ENCODE results near the gene HCFC1. TPM values are rescaled to one million over a fixed set of nuclear protein-coding genes. Genes with fewer than 3 reads are reported as not detected.

The HCFC1 gene
- total RNA-seq, 2 experiments from 2014 or later: 90.4 to 93.0 TPM

- Mint-ChIP-seq H3K4me3 (no peak overlapping the region), H3K4me1 (ENCODE audit: low read depth) (no peaks in the 10 kb centered on the region), H3K27me3 (no peaks in the 10 kb centered on the region), H3K36me3 (peaks cover 17% of the 10 kb centered on the region), H3K27ac (no peak overlapping the region), H3K9me3 (no peaks in the 10 kb centered on the region)
- intact Hi-C loops (cut with micrococcal nuclease): no loop called here
- CTCF ChIA-PET: interaction anchor here (1.3 kb wide), 1 partner anchor 9 kb away, joined by 5 read pairs; no protein-coding TSS in a partner anchor
- no peak for DNase-seq
- POLR2A ChIA-PET: no interaction called here
Observed at GRCh38 chrX:153913211-153913610, 58.4 kb downstream of the HCFC1 start.

GRCh38 chrX:153911798-153912197 lies 59.8 kb downstream of the HCFC1 start:
- H3K4me3 Mint-ChIP-seq: no peak overlapping the region
- peaks cover 10% of the 10 kb centered on the region for H3K36me3 Mint-ChIP-seq
- no peak for DNase-seq
- CTCF ChIA-PET: interaction anchor here (0.7 to 1.4 kb wide), 3 partner anchors 11 to 35 kb away, joined by 3 to 7 read pairs (median 5); no protein-coding TSS in a partner anchor
- H3K9me3 Mint-ChIP-seq: no peaks in the 10 kb centered on the region
- no peak overlapping the region for H3K27ac Mint-ChIP-seq
- POLR2A ChIA-PET: interaction anchor here (2.0 kb wide), 1 partner anchor 9 kb away, joined by 8 read pairs; no protein-coding TSS in a partner anchor
- no peaks in the 10 kb centered on the region for H3K27me3 Mint-ChIP-seq
- H3K4me1 Mint-ChIP-seq (ENCODE audit: low read depth): no peaks in the 10 kb centered on the region
- intact Hi-C loops (cut with micrococcal nuclease): no loop called here

DNA sequence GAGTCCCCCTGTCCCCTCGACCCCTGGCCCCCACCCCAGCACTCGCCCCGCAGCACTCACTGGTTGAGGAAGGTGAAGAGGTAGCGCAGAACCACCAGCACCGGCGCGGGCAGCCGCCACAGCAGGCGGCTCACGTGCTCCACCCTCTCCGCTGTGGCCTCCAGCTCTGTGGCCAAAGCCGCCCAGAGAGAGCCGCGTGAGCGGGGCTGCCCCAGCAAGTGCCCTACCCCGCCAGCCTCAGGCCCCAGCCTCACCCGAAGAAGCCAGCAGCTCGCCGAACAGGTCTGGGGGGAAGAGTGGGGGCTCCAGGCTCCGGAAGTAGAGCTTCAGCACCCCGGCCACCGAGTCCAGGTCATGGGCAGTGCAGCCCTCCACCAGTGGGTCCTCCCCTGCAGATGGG lies 61.2 kb downstream of the HCFC1 start:
- no peaks in the 10 kb centered on the region for H3K27me3 Mint-ChIP-seq
- no peak for DNase-seq
- no peak overlapping the region for H3K27ac Mint-ChIP-seq
- ChIA-PET POLR2A (interaction anchor here (0.7 kb wide), 1 partner anchor 116 kb away, joined by 4 read pairs; the partner anchor contains the start of genes IDH3G and SSR4), CTCF (interaction anchor here (1.0 to 1.4 kb wide), 2 partner anchors 10 to 12 kb away, joined by 4 to 7 read pairs; no protein-coding TSS in a partner anchor)
- H3K4me3 Mint-ChIP-seq: no peak overlapping the region
- intact Hi-C loops (cut with micrococcal nuclease): no loop called here
- peaks cover 3% of the 10 kb centered on the region for H3K36me3 Mint-ChIP-seq
- H3K9me3 Mint-ChIP-seq: no peaks in the 10 kb centered on the region
- peaks cover 6% of the 10 kb centered on the region for H3K4me1 Mint-ChIP-seq (ENCODE audit: low read depth)

GRCh38 chrX:153909980-153910360 lies 61.6 kb downstream of the HCFC1 start:
- H3K36me3 Mint-ChIP-seq: peaks cover 3% of the 10 kb centered on the region
- H3K4me3 Mint-ChIP-seq: no peak overlapping the region
- intact Hi-C loops (cut with micrococcal nuclease): no loop called here
- H3K27ac Mint-ChIP-seq: no peak overlapping the region
- no peaks in the 10 kb centered on the region for H3K9me3 Mint-ChIP-seq
- ChIA-PET POLR2A (no interaction called here), CTCF (no interaction called here)
- no peaks in the 10 kb centered on the region for H3K27me3 Mint-ChIP-seq
- DNase-seq: no peak
- peaks cover 6% of the 10 kb centered on the region for H3K4me1 Mint-ChIP-seq (ENCODE audit: low read depth)

- Mint-ChIP-seq H3K4me3 (no peak overlapping the region), H3K4me1 (ENCODE audit: low read depth) (peaks cover 9% of the 10 kb centered on the region), H3K9me3 (no peaks in the 10 kb centered on the region), H3K27ac (no peak overlapping the region), H3K36me3 (peaks cover 3% of the 10 kb centered on the region), H3K27me3 (no peaks in the 10 kb centered on the region)
- CTCF ChIA-PET: no interaction called here
- no peak for DNase-seq
- intact Hi-C loops (cut with micrococcal nuclease): no loop called here
- POLR2A ChIA-PET: no interaction called here
Observed at GRCh38 chrX:153909024-153909979, 62.3 kb downstream of the HCFC1 start.

GRCh38 chrX:153908219-153908860 lies 63.3 kb downstream of the HCFC1 start:
- no peak for DNase-seq
- no peak overlapping the region for H3K4me3 Mint-ChIP-seq
- intact Hi-C loops (cut with micrococcal nuclease): no loop called here
- H3K4me1 Mint-ChIP-seq (ENCODE audit: low read depth): peaks cover 18% of the 10 kb centered on the region
- ChIA-PET CTCF (no interaction called here), POLR2A (no interaction called here)
- H3K9me3 Mint-ChIP-seq: no peaks in the 10 kb centered on the region
- H3K36me3 Mint-ChIP-seq: peaks cover 3% of the 10 kb centered on the region
- H3K27ac Mint-ChIP-seq: no peak overlapping the region
- no peaks in the 10 kb centered on the region for H3K27me3 Mint-ChIP-seq

DNA sequence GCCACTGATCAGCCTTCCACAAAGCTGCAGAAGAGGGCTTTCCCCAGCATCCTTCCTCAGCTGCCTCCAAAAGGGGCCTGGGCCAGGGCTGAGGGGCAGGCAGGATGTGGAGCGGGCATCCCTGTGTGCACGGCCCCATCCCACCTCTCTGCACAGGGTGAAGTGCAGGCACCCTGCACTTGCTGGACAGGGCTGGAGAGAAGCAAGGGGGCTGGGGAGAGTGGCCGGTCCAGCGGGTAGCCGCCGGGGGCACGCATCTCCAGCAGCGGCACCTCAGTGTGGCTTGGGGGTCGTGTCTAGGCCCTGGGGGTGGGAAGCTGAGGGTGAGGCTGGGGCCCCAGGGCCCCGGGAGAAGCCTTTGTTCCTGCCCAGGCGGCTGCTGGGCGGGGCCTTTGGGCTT lies 64.2 kb downstream of the HCFC1 start:
- H3K36me3 Mint-ChIP-seq: peaks cover 3% of the 10 kb centered on the region
- DNase-seq: no peak
- no peak overlapping the region for H3K4me3 Mint-ChIP-seq
- POLR2A ChIA-PET: no interaction called here
- peaks cover 21% of the 10 kb centered on the region for H3K4me1 Mint-ChIP-seq (ENCODE audit: low read depth)
- H3K27me3 Mint-ChIP-seq: no peaks in the 10 kb centered on the region
- no peaks in the 10 kb centered on the region for H3K9me3 Mint-ChIP-seq
- no peak overlapping the region for H3K27ac Mint-ChIP-seq
- intact Hi-C loops (cut with micrococcal nuclease): no loop called here
- CTCF ChIA-PET: interaction anchor here (0.9 to 1.5 kb wide), 2 partner anchors 16 to 39 kb away, joined by 3 to 4 read pairs; no protein-coding TSS in a partner anchor

GRCh38 chrX:153906126-153906917 lies 65.3 kb downstream of the HCFC1 start:
- no peaks in the 10 kb centered on the region for H3K27me3 Mint-ChIP-seq
- ChIA-PET POLR2A (no interaction called here), CTCF (interaction anchor here (1.0 to 1.5 kb wide), 2 partner anchors 17 to 19 kb away, joined by 3 to 4 read pairs; partner anchors contain the start of gene ARHGAP4)
- no peaks in the 10 kb centered on the region for H3K36me3 Mint-ChIP-seq
- no peak for DNase-seq
- H3K4me1 Mint-ChIP-seq (ENCODE audit: low read depth): peaks cover 30% of the 10 kb centered on the region
- intact Hi-C loops (cut with micrococcal nuclease): no loop called here
- no peaks in the 10 kb centered on the region for H3K9me3 Mint-ChIP-seq
- H3K27ac Mint-ChIP-seq: no peak overlapping the region
- no peak overlapping the region for H3K4me3 Mint-ChIP-seq

GRCh38 chrX:153905481-153906095 lies 66.0 kb downstream of the HCFC1 start:
- Mint-ChIP-seq H3K4me1 (ENCODE audit: low read depth) (peaks cover 36% of the 10 kb centered on the region), H3K9me3 (no peaks in the 10 kb centered on the region), H3K36me3 (no peaks in the 10 kb centered on the region), H3K4me3 (no peak overlapping the region), H3K27ac (no peak overlapping the region), H3K27me3 (no peaks in the 10 kb centered on the region)
- POLR2A ChIA-PET: no interaction called here
- intact Hi-C loops (cut with micrococcal nuclease): no loop called here
- no peak for DNase-seq
- CTCF ChIA-PET: interaction anchor here (1.0 kb wide), 1 partner anchor 20 kb away, joined by 3 read pairs; the partner anchor contains the start of gene ARHGAP4

DNA sequence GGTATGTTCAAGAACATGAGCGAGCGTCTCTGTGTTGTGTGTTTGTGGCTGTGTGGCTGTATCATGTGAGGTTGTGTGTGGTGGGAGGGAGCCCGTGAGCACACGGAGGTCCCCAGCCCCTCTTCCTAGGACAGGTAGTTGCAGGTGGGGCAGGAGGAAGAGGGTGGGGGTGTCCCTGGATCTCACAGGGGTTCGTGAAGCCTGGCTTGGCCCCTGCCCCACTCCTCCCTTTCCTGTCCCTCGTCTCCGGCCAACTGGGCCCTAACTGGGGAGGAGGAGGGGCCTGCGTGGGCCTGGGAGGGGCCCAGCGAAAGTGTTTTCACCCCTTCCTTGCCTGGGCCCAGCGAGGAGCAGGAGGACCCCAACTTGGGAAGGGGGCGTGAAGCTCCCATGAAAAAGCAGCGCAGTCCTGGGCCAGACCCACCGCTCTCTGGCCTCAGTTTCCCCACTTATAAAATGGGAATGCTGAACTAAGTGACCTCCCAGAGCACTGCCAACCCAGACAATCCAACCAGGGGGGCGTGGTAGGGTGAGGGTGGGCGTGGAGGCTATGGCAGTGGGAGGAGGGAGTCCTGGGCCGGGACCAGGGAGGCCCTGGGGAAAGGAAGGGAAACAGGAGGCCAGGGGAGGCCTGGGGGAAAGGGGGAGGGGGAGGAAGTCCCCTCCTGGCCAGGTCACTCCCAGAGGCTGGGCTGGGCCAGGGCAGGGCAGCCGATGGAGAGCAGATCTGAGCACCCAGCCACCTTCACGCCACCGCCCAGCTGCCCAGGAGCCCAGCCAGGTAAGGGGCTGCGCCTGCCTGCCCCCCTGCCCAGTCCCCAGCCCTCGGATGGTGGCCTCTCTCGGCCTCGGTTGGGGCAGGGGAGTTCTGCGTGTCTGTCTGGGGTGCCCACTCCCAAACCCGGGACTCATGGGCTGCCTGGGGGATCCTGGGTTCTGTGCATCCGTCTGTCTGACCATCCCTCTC lies 67.3 kb downstream of the HCFC1 start, which contains the start of gene AVPR2:
AVPR2 (plus strand) TSS at position 683 of the 967 bp plus-strand sequence. CDS start 473 bp downstream, outside the sequence.
- CTCF ChIA-PET: no interaction called here
- Mint-ChIP-seq H3K4me3 (peak within 1 kb of the TSS; percentile 8), H3K4me1 (ENCODE audit: low read depth) (peaks cover 37% of the 10 kb centered on the region), H3K36me3 (no peaks in the 10 kb centered on the region), H3K27ac (no peak within 1 kb of the TSS), H3K9me3 (no peaks in the 10 kb centered on the region), H3K27me3 (no peaks in the 10 kb centered on the region)
- DNase-seq: no peak
- POLR2A ChIA-PET: no interaction called here
- intact Hi-C loops (cut with micrococcal nuclease): no loop called here

All from activated CD4-positive, alpha-beta memory T cell treated with anti-CD3 and anti-CD28 coated beads for 36 hours (primary cell).